Medulla oblongata (tissue), 1 donor: Measurements from ENCODE around the gene PDLIM3.
"Not testable (repeated sequence)": the region's sequence is repeated elsewhere in the genome, so short reads cannot be mapped to it uniquely, and the experiment has no call there.

Experiments
- DNase-seq: peaks from one replicate; pipeline ENCODE4 v3.0.0-alpha.2; 2015; ENCODE audit errors: extremely low spot score

PDLIM3 gene

DNA sequence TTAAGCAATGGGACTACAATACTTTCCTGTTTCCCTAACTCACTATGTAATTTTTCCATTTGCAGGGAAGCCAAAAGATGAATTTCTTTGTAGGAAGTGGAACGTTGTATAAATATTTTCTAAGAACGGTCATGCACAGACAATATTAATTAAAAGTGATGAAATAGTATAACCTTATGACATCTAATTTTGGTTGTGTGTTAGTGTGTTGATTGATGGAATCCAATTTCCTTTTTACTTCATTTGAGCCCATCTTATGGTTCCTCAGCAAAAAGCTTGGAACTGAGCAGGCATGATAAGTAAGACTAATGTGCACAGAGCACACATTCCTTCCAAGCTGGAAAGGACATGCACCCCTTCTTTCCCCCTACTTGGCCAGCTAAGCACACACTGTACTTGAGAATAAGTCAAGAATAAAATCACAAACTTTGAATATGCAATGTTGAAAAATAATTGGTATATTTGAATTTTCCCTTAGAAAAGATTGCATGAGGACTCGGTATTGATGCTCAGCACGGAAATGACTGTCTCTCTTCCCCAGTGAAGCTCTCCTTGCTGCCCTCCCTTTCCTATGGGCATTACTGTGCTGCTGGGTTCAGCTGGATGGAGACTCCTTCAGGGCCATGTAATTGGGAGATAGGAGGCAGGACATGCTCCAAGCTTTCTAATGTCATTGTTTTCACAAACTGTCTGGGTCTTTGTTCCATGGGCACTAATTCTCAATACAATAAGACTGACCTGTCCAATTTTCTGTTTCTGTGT is 19.2 kb upstream of the PDLIM3 start:
- no peak for DNase-seq

DNA sequence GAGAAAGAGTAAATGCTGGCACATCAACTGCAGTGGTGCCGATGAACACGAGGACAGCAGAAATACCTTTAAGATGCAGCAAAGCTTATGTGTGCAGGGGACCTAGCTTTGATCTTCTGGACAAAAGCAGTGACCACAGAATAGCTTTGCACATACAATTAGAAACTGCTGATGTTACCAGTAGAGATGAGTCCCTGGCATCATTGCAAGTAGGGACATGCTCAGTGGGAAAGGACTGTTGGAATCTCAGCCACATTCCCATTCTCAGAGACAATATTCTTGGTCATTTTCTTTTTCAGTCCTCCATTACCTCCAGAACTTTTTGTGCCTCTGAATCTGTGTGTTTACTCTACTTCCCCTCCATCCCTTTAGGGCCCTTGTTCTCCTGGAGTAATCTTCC is 16.9 kb upstream of the PDLIM3 start:
- no peak for DNase-seq

DNA sequence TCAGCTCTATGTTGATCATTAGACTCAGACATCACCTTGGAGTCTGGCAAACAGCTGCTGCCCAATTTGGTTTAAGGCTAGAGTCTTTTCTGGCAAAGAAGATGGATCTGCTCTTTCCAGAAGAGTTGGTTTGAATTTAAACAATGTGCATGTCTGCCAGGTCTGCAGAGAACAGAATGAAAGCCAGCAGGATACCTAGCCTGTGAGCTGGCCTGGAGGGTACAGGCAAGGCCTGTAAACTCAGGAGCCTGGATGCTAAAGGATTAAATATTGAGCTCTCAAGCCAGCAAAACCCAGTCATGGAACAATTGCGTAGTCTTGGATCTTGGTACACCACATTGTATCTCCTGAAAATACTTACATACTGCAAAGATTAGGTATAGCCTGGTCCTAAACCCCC is 15.6 kb upstream of the PDLIM3 start:
- no peak for DNase-seq

DNA sequence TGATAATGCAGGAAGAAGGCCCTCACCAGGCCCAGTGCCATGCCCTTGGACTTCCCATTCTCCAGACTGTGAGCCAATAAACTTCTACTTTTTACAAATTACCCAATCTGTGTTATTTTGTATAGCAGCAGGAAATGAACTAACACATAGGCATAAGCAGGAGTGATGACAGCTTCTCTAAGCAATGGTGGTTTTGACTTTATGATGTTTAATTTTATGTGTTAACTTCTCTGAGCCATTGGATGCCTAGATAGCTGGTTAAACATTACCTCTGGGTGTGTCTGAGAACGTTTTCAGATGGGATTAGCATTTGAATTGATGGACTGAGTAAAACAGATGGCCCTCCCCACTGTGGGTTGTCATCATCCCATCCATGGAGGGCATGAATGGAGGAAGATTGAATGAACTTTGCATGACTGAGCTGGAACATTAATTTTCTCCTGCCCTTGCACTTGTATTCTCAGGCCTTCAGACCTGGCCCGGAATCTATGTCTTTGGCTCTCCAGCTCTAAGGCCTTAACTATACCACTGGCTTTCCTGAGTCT is 13.9 kb upstream of the PDLIM3 start:
- no peak for DNase-seq

DNA sequence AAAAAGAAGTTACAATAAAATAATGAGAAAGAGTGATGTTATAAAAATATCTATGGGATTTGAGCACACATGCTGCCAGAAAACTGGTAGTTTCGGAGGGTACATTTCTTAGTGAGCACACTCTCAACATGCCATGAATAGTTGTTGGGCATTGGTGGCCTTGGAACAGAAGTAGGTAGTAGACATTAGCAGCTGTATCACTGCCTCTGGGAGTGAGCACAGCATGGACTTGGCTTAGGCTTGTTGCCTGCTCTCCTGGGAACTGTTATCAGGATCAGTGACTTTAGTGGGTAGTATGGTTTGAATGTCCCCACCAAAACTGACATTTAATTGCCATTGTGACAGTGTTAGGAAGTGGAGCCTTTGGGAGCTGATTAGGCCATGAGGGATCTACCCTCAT is 13.3 kb upstream of the PDLIM3 start:
- DNase-seq = no peak

DNA sequence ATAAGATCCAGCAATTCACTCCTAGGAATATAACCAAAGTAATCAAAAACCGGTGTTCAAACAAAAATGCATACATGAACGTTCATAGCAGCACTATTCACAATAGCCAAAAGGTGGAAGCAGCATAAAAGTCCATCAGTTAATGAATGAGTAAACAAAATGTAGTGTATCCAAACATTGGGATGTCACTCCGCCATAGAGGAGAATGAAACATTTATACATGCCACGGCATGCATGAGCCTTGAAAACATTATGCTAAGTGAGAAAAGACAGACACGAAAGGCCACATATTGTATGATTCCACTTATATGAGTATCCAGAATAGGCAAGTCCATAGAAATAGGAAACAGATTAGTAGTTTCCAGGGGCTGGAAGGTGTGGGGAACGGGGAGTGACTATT is 11.0 kb upstream of the PDLIM3 start:
- DNase-seq = no peak

DNA sequence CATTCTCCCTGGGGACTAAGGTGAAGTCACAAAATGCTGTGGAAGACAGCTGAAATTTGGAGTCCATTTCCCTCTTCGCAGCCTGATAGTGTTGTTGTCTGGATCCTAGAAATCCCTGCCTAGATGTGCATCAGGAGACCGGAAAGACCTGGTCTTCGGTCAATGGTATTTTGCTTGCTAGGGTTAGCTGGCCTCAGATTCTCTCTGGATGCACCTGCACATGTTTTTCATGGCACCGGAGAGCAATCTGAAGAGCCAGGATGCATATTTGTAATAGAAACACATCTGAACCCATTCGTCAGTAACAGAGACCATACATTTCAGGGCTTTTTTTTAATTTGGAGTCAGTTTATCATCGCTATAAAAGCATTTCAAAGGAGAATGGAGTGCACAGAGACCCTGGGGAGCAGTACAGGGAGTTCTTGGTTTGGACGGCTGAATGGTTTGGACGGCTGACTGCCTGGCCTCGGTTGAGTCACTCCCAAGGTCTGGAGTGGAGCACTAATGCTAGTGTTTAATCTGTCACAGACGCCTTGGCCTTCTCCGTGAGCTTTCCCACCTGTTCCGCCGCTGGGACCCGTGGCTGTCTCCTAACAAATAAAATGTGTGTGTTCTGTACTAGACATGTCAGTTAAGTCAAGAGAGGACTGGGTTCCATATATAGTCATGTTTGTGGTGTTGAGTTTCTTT is 7.5 kb upstream of the PDLIM3 start:
- no peak for DNase-seq

DNA sequence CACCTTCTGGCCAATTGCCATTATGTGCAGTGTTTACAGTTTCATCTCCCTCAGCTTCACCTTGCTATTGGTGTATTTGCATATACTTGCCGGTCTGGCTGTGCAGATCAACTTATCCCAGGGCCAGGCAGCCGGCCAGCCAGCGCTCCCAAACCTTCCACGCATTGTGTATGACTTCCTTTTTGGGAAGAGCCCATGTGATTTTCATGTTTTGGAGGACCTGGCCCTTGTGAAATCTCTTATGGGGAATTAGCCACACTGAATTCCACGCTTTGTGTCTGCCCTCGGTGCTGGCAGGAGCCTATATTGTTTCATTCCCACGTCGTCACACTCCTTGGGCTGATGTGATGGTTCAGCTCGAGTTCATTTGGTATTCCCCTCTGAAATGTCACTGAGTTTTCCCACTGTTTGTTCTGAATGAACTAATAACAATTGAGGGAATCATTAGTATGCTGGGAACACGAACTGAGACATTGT is 6.0 kb upstream of the PDLIM3 start:
- DNase-seq = peak; percentile 39

DNA sequence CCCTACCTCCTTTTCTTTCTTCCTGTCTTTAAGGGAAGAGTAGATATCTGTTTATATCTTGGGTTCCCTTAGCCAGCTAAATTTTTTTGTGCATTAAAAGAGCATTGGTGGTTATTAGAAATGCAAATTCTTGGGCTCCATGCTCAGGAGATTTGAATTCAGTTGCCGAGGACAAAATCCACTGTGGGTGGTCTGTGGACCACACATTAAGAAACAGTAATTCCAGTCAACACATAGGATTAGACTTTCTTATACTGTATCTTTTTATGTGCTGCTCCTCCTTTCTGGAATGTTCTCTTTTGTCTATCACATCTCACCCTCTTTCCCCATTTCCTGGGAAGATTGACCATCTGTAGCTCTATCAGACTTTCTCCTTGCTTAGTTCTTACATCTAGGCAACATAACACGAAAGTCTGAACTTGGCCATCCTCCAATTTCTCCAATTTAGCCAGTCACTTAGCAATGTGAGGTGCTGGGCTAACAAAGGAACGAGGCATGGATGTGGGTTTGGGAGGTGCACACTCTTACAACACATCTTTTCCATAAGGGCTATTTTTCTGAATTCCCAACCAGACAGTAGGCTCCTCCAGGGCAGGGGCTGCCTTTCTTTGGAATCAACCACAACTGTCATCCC is 5.3 kb upstream of the PDLIM3 start:
- no peak for DNase-seq

DNA sequence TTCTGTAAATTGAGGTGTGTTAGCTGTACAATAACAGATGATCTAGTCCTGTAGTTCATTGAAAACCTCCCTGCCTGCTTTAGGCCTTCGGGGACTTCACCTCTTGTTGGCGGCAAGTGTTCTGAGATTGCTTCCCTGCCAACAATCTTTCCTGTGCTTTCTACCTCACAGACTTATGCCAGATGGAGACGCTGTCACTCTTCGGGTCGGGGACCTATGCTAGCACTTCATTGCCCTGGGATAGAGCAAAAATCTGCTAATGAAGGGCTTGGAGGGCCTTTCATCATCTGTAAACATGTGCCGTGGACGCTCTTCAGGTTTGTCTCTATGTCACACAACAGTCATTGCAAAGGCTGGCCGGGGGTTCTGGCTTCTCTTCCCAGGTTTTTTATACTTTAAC is 4.7 kb upstream of the PDLIM3 start:
- no peak for DNase-seq

DNA sequence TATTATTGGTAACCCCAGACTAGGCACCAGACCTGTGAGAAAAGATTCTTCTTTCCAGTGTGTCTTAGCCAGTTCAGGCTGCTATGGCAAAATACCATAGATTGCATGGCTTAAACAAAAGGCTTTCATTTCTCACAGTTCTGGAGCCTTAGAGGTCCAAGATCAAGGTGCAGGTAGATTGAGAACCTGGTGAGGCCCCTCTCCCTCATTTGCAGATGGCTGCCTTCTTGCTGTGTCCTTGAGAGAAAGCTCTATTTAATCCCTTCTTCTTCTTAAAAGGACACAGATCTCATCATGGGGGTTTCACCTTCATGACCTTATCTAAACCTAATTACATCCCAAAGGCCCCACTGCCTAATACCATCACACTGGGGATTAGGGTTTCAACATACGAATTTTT is 3.5 kb upstream of the PDLIM3 start:
- DNase-seq = no peak

DNA sequence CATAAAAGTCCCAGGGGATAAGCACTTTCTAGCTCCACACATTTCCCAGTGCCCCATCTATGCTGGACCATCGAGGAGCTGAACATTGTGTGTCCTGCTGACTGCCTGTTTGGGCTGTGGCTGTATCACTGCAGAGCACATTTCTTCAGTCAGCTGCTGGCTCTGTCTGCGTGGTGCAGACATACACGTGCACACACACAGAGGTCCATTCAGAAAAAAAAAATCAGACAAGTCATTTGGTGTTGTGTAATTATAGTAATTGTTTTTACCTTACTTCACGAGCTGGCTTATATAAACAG is 1.1 kb upstream of the PDLIM3 start:
- DNase-seq = peak; percentile 49

DNA sequence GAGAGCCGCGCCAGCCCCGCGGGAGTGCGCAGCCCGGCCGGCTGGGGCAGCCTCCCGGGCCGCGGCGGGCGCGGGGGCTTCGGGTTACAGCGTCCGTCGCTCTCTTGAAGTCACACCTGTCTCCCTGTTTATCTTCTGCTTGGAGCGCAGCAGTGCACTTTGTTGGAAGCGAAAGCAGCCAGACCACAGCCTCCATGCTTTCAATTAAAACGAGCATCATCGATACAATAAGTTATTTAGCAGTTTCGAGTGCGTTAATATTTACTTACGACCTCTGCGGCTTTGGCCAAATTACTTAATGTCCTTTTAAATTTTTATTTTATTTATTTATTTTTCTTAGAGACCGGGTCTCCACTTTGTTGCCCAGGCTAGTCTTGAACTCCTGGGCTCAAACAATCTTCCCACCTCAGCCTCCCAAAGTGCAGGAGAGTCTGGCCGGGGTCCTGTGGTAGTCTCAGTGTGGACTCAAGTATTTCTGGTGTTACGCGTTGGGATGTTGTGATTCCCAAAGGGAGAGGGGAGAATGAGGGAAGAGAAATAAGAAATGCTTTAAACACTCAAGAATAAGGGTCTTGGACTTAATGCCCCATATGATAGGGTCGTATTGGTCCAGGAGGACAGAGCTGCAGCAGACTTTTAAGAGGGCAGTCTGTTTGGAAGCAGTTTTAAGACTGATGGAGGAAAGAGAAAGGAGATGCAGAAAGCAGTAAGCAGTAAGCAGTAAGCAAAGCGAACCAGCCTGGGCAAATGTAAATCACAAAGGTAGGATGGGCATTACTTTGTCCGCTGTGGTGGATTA is 504 bp upstream of the PDLIM3 start:
- no peak for DNase-seq

DNA sequence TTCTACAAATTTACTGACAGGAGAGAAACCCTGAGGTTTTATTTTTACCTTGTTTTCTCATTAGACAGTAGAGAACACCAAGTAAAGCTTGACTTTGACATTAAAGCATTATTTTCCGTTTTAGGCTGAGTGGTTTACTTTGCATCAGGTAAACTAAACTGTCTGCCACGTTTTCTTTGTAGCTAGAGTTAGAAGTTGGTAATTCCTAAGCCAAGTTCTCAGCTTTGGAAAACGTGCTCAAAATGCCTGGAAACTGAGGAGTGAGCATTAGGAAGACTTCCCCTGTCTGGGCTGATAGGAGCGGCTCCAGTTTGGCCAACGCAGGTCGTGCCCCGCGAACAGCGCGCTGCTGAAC is 819 bp downstream of the PDLIM3 start:
- no peak for DNase-seq

DNA sequence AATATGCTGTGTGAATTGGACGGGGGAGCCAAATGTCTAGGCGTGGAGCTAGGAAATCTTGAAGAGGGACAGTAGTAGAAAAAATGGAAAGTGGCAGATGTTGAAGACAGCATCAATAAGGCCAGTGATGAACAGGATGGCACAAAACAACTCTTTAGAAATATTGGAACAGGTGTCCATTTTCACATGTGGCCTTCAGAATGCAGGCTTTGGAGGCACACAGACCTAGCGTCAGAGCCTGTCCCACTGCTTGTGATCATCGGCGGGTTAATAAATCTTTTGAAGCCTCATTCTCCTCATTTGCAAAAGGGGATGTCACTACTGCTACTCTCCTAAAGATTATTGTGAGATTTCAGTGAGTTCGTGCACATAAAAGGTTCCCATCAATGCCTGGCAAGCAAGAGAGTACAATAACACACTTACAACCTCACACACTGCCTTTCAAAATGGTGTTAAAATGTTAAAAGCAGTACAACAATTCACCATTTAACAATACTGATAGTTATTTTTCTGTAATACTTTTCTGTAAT is 2.4 kb downstream of the PDLIM3 start:
- no peak for DNase-seq

DNA sequence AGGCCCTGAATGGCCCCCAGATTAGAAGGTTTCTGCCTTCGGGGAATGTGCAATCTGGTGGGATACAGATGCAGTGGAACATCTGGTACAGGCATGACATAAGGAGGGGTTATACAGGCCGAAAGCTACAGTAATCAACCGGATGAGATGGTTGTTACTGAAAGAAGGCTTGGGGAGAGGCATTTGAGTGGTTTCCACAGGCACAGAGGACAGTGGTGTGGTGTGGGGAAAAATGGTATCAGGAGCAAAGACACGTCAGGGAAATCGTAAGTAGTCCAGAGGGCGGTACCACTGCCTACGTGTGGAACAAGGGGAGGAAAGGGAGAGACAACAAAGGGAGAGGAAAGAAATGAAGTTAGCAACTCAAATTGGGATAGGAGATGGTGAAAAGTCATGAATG is 3.0 kb downstream of the PDLIM3 start:
- no peak for DNase-seq

DNA sequence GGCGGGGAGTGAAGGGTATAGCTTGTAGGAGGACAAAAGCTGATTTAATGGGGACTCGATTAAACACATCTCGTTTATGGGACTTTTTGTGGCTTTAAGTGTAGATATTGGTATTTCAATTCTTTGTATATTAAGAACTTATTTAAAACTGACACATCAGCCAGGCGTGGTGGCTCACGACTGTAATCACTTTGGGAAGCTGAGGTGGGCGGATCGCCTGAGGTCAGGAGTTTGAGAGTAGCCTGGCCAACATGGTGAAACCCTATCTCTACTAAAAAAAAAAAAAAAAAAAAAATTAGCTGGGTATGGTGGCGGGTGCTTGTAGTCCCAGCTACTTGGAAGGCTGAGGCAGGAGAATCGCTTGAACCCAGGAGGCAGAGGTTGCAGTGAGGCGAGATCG is 3.7 kb downstream of the PDLIM3 start:
- DNase-seq = not testable (repeated sequence)

DNA sequence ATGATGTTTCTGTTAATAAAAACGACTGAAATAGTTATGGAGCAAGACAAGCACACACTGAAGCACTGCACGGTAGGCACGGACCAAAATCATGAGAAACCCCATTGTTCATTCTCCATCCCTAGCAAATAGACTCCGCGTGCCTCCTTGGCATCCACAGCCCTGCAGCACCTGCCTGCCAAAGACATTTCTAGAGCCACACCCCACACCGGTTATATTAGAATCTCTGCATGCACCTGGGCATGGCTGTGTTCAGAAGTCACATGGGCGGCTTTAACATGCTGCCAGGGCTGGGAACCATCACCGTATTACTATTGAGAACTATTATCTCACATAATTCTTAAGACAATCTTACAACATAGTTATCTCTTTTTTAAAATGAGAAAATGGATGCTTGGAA is 5.9 kb downstream of the PDLIM3 start:
- DNase-seq = no peak

DNA sequence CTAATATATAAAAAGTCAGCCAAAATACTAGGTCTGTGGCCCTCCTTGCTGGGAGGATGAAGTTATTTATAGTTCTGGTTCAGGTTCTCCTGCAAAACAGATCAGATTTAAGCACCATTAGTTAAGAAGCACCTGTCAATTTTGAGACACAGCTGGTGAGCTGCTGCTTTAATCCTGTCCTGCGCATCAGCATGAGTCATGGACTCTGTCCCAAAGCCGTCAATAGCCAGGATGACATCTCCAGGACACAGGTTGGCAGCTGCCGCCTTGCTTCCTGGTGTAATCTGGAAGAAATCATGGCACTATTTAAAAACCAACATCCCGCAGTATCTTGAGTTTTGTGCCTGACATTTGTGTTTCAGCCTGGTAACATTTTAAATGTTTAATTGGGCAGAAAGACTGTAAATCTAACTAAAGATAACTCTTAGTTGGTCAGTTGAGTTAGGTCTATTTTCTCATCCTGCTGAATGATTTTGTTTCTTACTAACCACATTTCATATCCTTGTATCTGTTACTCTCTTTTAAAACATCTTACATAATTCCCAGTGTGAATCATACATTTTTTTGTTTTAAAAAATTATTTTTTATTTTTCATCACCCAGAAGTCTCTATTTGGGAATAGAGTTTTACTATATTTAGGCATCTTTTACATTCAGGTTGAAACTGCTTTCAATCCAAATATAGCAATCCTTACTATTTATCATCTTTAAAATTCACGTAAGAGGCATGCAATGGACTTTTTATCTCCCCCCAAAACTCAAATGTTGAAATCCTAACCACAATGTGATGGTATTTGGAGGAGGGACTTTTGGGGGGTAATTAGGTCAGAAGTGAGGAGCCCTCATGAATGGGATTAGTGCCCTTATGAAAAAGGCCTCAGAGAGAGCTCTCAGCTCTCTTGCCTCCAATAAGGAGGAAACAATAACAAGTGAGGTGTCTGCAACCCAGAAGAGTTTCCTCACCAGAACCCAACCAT is 10.1 kb downstream of the PDLIM3 start:
- no peak for DNase-seq

DNA sequence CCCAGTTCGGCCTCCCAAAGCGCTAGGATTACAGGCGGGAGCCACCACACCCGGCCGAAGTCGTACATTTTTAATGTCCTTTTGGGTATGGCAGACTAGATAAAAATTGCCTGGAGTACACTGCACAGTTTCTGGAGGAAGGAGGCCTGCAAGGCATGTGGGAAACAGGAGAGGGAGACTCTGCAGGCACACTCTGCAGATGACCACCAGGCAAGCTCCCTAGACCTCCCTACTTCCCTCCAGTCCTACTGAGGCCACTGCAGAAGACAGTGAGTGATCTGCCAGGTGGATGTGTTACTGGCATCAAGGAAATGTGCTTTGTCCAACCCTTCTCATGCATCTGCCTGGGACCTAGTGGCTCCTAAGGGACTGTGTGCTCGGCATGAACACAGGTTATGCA is 11.4 kb downstream of the PDLIM3 start:
- DNase-seq = no peak

DNA sequence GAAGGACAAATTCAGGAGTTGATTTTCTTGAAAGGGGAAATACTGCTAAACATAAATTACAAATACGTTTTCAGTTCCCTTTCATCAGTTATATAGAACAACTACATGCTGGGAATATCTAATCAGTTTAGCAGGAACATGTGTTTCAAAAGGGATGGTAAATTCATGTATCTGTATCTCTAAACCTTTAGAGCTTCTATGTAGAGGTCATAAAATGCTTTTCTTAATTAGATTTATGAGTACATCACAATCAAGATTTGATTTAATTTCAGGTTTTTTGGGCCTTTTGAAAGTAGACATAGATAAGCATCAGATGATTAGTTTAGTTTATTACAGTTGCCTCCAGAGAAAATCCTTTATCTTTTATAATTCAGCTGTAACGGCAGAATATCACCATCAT is 12.9 kb downstream of the PDLIM3 start:
- no peak for DNase-seq
